ENCODE data around the gene CUL7.

- TF ChIP-seq CTCF (IDR thresholded peaks at IDR 0.05) (no peak), EZH2 (IDR thresholded peaks at IDR 0.05; ENCODE audit: borderline replicate concordance, insufficient read depth, low read depth, low read length, poor library complexity, severe bottlenecking) (no peak)
Measured at GRCh38 chr6:43093436-43094289, 40.0 kb upstream of the CUL7 start.

All from B cell (primary cell).